ENCODE data around the gene PTPN14.

PTPN14 gene

DNA sequence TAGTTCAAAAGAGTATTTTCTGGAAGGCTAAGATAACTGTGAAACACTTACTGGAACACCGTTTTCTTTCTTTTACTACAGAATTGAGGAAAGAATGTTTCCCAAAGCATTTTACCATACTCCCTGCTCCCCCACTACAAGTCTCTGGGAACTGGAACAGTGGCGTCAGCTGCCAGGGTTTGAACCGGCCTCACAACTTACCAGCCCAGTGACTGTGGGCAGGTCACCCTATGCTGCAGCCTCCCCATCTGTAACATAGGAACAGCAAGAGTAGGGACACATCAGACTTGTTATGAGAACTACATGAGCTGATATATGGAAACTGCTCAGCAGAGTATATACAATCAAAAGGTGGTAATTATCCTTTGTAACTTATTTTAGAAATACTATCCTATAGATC is 91.5 kb downstream of the PTPN14 start:
- no peak for TF ChIP-seq PRDM6 (tag by site-specific recombination; IDR thresholded peaks at IDR 0.05)
- TF ChIP-seq, protein P1, sequence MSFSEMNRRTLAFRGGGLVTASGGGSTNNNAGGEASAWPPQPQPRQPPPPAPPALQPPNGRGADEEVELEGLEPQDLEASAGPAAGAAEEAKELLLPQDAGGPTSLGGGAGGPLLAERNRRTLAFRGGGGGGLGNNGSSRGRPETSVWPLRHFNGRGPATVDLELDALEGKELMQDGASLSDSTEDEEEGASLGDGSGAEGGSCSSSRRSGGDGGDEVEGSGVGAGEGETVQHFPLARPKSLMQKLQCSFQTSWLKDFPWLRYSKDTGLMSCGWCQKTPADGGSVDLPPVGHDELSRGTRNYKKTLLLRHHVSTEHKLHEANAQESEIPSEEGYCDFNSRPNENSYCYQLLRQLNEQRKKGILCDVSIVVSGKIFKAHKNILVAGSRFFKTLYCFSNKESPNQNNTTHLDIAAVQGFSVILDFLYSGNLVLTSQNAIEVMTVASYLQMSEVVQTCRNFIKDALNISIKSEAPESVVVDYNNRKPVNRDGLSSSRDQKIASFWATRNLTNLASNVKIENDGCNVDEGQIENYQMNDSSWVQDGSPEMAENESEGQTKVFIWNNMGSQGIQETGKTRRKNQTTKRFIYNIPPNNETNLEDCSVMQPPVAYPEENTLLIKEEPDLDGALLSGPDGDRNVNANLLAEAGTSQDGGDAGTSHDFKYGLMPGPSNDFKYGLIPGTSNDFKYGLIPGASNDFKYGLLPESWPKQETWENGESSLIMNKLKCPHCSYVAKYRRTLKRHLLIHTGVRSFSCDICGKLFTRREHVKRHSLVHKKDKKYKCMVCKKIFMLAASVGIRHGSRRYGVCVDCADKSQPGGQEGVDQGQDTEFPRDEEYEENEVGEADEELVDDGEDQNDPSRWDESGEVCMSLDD (tag by site-specific recombination; IDR thresholded peaks at IDR 0.05) = no peak
- TF ChIP-seq ZNF169 (tag by site-specific recombination; IDR thresholded peaks at IDR 0.05) = no peak
- no peak for TF ChIP-seq BCL11A (tag by site-specific recombination; IDR thresholded peaks at IDR 0.05; ENCODE audit: low read depth)
- TF ChIP-seq ZNF274 (IDR thresholded peaks at IDR 0.05; ENCODE audit: low read length) = no peak
- TF ChIP-seq ZNF274 (tag by site-specific recombination; IDR thresholded peaks at IDR 0.05; ENCODE audit: borderline replicate concordance) = no peak
- TF ChIP-seq ZIC2 (tag by site-specific recombination; IDR thresholded peaks at IDR 0.05) = no peak
- H3K36me3 ChIP-seq (ENCODE audit: control insufficient read depth in 2 of 2, insufficient read depth in 1 of 2, low read length in 2 of 2) = peaks cover 0 to 4% of the 10 kb centered on the region in 2 experiments; a peak in 1 of 3 replicates
- peaks cover 5% of the 10 kb centered on the region for H3K4me1 ChIP-seq (ENCODE audit: control insufficient read depth, insufficient read depth, low read length)
- H3K9me3 ChIP-seq (ENCODE audit: control insufficient read depth, insufficient read depth, low read depth, low read length) = no peaks in the 10 kb centered on the region
- H3K27ac ChIP-seq (ENCODE audit: extremely low read depth, low read depth, low read length) = no peak overlapping the region
- POLR2A ChIA-PET = no interaction called here
- no peak overlapping the region for H3K4me3 ChIP-seq (ENCODE audit: low read depth, low read length)
- CTCF ChIA-PET = no interaction called here

- Histone ChIP-seq H3K27ac (ENCODE audit: extremely low read depth, low read depth, low read length) (no peak overlapping the region), H3K9me3 (ENCODE audit: control insufficient read depth, insufficient read depth, low read depth, low read length) (no peaks in the 10 kb centered on the region), H3K4me3 (ENCODE audit: low read depth, low read length) (no peak overlapping the region), H3K36me3 (ENCODE audit: control insufficient read depth in 2 of 2, insufficient read depth in 1 of 2, low read length in 2 of 2) (no peaks in the 10 kb centered on the region), H3K4me1 (ENCODE audit: control insufficient read depth, insufficient read depth, low read length) (peaks cover 8% of the 10 kb centered on the region)
- CTCF ChIA-PET = interaction anchor here (0.6 kb wide), 1 partner anchor 2000 kb away, joined by 3 read pairs; no protein-coding TSS in a partner anchor
- TF ChIP-seq ZNF626 (tag by site-specific recombination; IDR thresholded peaks at IDR 0.05) = no peak
- no peak for TF ChIP-seq ZNF426 (tag by site-specific recombination; IDR thresholded peaks at IDR 0.05)
- no peak for TF ChIP-seq ZNF639 (tag by site-specific recombination; IDR thresholded peaks at IDR 0.05)
- no peak for TF ChIP-seq ZNF404 (tag by site-specific recombination; IDR thresholded peaks at IDR 0.05)
- no peak for TF ChIP-seq ZNF37A (tag by site-specific recombination; IDR thresholded peaks at IDR 0.05)
- no peak for TF ChIP-seq FEZF1 (tag by site-specific recombination; IDR thresholded peaks at IDR 0.05)
- no peak for TF ChIP-seq ZNF24 (tag by site-specific recombination; IDR thresholded peaks at IDR 0.05)
- no peak for TF ChIP-seq ZNF558 (tag by site-specific recombination; IDR thresholded peaks at IDR 0.05)
- TF ChIP-seq ZSCAN23 (tag by site-specific recombination; IDR thresholded peaks at IDR 0.05) = no peak
- TF ChIP-seq ZNF302 (tag by site-specific recombination; IDR thresholded peaks at IDR 0.05; ENCODE audit: low read depth) = no peak
- no peak for TF ChIP-seq ZNF521 (tag by site-specific recombination; IDR thresholded peaks at IDR 0.05)
- no peak for TF ChIP-seq GLI2 (tag by site-specific recombination; IDR thresholded peaks at IDR 0.05; ENCODE audit: borderline replicate concordance, low read depth)
- no peak for TF ChIP-seq KLF8 (tag by site-specific recombination; IDR thresholded peaks at IDR 0.05)
- POLR2A ChIA-PET = no interaction called here
Observed at GRCh38 chr1:214458541-214458940, 92.9 kb downstream of the PTPN14 start.

Data from HEK293 (cell line).